ENCODE measurements around the gene LGALS3BP. TPM values are rescaled to one million over a fixed set of nuclear protein-coding genes. Genes with fewer than 3 reads are reported as not detected.
A peak's percentile ranks its signal among the peaks of the same experiment; 100 is the strongest.

LGALS3BP gene
- total RNA-seq, 1 donor from 2014 or later, result 73.3 TPM

GRCh38 chr17:78929908-78930775, 49.6 kb downstream of the LGALS3BP start:
- Mint-ChIP-seq H3K4me1 (peaks cover 7% of the 10 kb centered on the region), H3K9me3 (no peaks in the 10 kb centered on the region), H3K27me3 (peaks cover 20% of the 10 kb centered on the region), H3K36me3 (ENCODE audit: low read depth) (no peaks in the 10 kb centered on the region), H3K4me3 (no peak overlapping the region), H3K27ac (no peak overlapping the region)
- intact Hi-C loops (cut with micrococcal nuclease), result no loop called here
- no peak for DNase-seq

DNA sequence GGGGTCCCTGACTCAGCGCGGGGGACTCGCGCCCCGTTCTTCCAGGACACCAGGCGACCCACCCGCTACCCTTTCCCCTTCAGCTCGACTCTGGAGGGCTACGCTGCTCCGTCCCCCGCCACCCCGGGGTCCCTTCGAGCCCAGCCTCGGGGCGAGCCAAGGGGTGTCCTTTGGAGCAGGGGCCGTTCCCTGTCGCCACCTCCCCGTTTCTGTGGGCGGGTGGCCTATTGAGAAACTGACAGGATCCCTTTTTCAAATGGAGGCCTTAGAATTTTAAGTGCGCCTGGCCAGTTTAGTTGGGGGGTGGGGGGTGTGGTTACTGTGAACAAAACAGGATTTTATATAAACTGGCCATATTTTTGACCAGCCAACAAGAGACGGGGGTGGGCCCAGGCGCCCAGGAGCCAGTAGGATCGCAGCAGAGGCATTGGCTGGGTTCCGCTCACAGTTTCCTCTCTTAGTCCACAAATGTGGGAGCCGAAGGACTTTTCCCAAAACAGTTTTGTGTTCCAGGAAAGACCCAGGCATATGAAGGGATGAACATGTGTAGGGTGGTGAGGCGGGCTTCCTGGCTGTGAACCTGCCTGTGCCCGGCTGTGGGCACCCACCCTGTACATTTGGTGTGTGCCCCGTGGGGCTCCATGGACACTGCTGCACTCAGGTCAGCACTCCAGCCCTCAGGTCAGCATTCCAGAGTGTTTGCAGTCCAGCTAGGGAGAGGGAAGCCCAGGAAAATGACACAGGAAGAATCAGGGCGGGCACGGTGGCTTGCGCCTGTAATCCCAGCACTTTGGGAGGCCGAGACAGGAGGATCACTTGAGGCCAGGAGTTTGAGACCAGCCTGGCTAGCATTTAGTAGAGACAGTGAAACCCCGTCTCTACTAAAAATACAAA, 53.8 kb downstream of the LGALS3BP start:
- Mint-ChIP-seq H3K4me1 (peaks cover 8% of the 10 kb centered on the region), H3K9me3 (no peaks in the 10 kb centered on the region), H3K36me3 (ENCODE audit: low read depth) (no peaks in the 10 kb centered on the region), H3K27ac (no peak overlapping the region), H3K4me3 (no peak overlapping the region), H3K27me3 (peaks cover 28% of the 10 kb centered on the region)
- intact Hi-C loops (cut with micrococcal nuclease), result loop anchor here (2.0 kb wide), 1 partner anchor 59 kb away; no protein-coding TSS in a partner anchor
- no peak for DNase-seq

GRCh38 chr17:78925234-78925633, 54.5 kb downstream of the LGALS3BP start, which contains the start of gene TIMP2:
TSS of gene TIMP2 (minus strand) at chr17:78925387. CDS start at chr17:78925088, 299 bp downstream.
- Mint-ChIP-seq H3K27ac (no peak within 1 kb of the TSS), H3K9me3 (no peaks in the 10 kb centered on the region), H3K4me3 (peak within 1 kb of the TSS; percentile 70), H3K36me3 (ENCODE audit: low read depth) (no peaks in the 10 kb centered on the region), H3K27me3 (peaks cover 28% of the 10 kb centered on the region), H3K4me1 (peaks cover 8% of the 10 kb centered on the region)
- DNase-seq, result peak; percentile 90
- intact Hi-C loops (cut with micrococcal nuclease), result loop anchor here (2.0 kb wide), 1 partner anchor 58 kb away; no protein-coding TSS in a partner anchor

DNA sequence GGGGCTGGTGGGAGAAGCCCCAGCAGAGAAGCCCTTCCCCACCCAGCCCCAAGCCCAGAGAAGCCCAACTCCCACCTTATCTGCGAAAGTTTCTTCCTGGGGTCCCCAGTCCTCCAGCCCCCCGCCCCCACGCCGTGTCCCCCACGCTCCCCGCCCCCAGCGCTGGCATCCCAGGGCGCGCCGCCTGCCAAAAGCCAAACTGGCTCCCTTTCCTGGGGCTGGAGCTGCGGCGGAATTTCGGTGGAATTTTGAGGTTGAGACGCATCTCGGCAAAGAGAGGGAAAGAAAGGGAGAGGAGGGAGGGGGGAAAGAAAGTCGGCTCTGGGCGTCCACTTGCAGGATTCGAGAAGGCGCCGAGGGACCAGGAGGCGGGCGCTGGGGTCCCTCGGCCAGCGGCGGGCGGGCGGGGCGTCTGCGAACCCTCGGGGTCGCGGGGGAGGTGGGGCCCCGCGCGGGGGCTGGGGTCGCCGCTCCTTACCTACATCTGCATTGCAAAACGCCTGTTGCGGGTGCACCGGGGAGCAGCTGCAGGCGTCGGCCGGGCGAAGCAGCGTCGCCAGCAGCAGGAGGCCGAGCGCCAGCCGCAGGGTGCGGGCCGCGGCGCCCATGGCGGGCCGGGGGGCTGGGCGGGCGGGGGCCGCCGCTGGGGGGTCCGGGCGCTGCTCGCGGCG, 55.1 kb downstream of the LGALS3BP start:
- H3K27me3 Mint-ChIP-seq, result peaks cover 28% of the 10 kb centered on the region
- peak overlapping the region; percentile 70 for H3K4me3 Mint-ChIP-seq
- no peak overlapping the region for H3K27ac Mint-ChIP-seq
- intact Hi-C loops (cut with micrococcal nuclease), result loop anchor here (2.0 kb wide), 1 partner anchor 58 kb away; no protein-coding TSS in a partner anchor
- H3K9me3 Mint-ChIP-seq, result no peaks in the 10 kb centered on the region
- H3K36me3 Mint-ChIP-seq (ENCODE audit: low read depth), result no peaks in the 10 kb centered on the region
- H3K4me1 Mint-ChIP-seq, result peaks cover 8% of the 10 kb centered on the region
- peak; percentile 60 for DNase-seq

DNA sequence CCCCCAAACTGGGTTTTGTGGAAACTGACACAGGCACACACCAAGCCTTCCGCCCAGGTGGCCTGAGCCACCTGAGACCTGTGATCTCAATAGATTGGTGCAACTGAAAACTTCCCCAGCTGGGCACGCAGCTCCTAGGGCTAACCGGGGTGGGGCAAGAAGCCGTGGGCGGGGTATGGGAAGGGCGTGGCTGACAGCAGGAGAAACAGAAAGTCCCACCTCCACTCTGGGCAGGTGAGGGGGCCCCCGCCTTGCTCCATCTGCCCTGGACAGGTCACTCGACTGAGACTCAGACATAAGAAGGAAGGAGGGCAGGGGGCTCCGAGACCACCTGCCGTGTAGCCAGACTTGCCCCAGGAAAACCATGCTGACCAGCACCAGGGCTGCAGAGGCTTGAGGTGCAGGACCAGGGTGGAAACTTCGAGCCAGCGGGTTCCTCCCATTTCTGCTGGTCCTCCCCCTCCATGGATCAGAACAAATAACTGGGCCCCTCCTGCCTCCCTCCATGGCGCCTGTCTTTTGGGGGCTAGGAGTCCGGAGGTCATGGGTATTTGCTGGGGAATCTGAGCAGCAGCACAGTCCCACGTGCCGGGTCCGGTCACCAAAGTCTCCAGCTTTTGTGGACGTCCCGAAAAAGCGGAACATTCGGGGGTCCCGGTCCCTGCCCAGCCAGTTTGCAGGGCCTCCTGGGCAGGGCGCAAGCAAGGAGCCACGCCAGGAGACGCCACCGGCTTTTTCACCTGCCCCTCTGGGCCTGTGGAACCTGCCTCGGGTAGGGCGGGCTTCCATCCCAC, 55.9 kb downstream of the LGALS3BP start:
- Mint-ChIP-seq H3K9me3 (no peaks in the 10 kb centered on the region), H3K36me3 (ENCODE audit: low read depth) (no peaks in the 10 kb centered on the region), H3K4me1 (peaks cover 8% of the 10 kb centered on the region), H3K4me3 (peak overlapping the region; percentile 70), H3K27me3 (peaks cover 27% of the 10 kb centered on the region), H3K27ac (no peak overlapping the region)
- intact Hi-C loops (cut with micrococcal nuclease), result loop anchor here (2.0 kb wide), 1 partner anchor 57 kb away; no protein-coding TSS in a partner anchor
- peak; percentile 90 for DNase-seq

- no peak overlapping the region for H3K27ac Mint-ChIP-seq
- intact Hi-C loops (cut with micrococcal nuclease), result no loop called here
Measured at GRCh38 chr17:78922816-78923498, 56.8 kb downstream of the LGALS3BP start.

GRCh38 chr17:78921437-78921971, 58.2 kb downstream of the LGALS3BP start:
- H3K36me3 Mint-ChIP-seq (ENCODE audit: low read depth), result no peaks in the 10 kb centered on the region
- no peak overlapping the region for H3K27ac Mint-ChIP-seq
- no peak for DNase-seq
- H3K27me3 Mint-ChIP-seq, result peaks cover 14% of the 10 kb centered on the region
- no peak overlapping the region for H3K4me3 Mint-ChIP-seq
- no peaks in the 10 kb centered on the region for H3K9me3 Mint-ChIP-seq
- intact Hi-C loops (cut with micrococcal nuclease), result no loop called here
- peaks cover 8% of the 10 kb centered on the region for H3K4me1 Mint-ChIP-seq

More at GRCh38 chr17:78922816-78923498, 56.8 kb downstream of the LGALS3BP start:
- Mint-ChIP-seq H3K27me3 (peaks cover 22% of the 10 kb centered on the region), H3K9me3 (no peaks in the 10 kb centered on the region), H3K4me1 (peaks cover 8% of the 10 kb centered on the region), H3K4me3 (peak overlapping the region; percentile 40), H3K36me3 (ENCODE audit: low read depth) (no peaks in the 10 kb centered on the region)
- no peak for DNase-seq

Other genes starting within 250 kb of the LGALS3BP start
- 126 and 131 TPM in 2 replicates for gene CYTH1, start 197.7 kb downstream of the LGALS3BP start, total RNA-seq
- gene USP36, start 139.1 kb downstream of the LGALS3BP start, total RNA-seq, result 128 TPM in 2 replicates
- gene CEP295NL, start 76.7 kb downstream of the LGALS3BP start, total RNA-seq, result 0.56 TPM in 1 of 2 replicates, not detected in the other
- 0.54 and 0.64 TPM in 2 replicates for gene TIMP2, start 54.5 kb downstream of the LGALS3BP start, total RNA-seq
- 62.4 and 70.5 TPM in 2 replicates for gene CANT1, start 29.8 kb upstream of the LGALS3BP start, total RNA-seq
- not detected in 2 replicates for gene C1QTNF1, start 44.2 kb upstream of the LGALS3BP start, total RNA-seq
- gene ENGASE, start 94.9 kb upstream of the LGALS3BP start, total RNA-seq, result 49.5 and 52.4 TPM in 2 replicates